Astrocyte (in vitro differentiated cells and primary cell): ENCODE data around the gene DRP2.
"Not testable (repeated sequence)": the region's sequence is repeated elsewhere in the genome, so short reads cannot be mapped to it uniquely, and the experiment has no call there.

Experiments used
- CTCF ChIP-seq: IDR thresholded peaks from 2 replicates; pipeline ENCODE4 v1.5.1; 2011; ENCODE audit warnings: low read depth, mild to moderate bottlenecking, inconsistent platforms, low read length, moderate library complexity; ENCODE audit not compliant: insufficient read depth
- EZH2 ChIP-seq: IDR thresholded peaks from 2 replicates; pipeline ENCODE4 v1.6.1; 2012; ENCODE audit warnings: mild to moderate bottlenecking, low read length, inconsistent platforms; ENCODE audit not compliant: insufficient read depth

- not testable (repeated sequence) for TF ChIP-seq CTCF, EZH2
These were observed 31.6 kb upstream of the DRP2 start for GRCh38 chrX:101187961-101188360.
